IgD-negative memory B cell (primary cell): ENCODE data around the gene TACSTD2. TPM values are rescaled to one million over a fixed set of nuclear protein-coding genes. Genes with fewer than 3 reads are reported as not detected.

Experiments used
- H3K27ac Mint-ChIP-seq, 3 donors: one replicate each; pipeline ENCODE4 v1.8.0; 2020 to 2022; ENCODE audit warnings: mild to moderate bottlenecking in 3 of 3, mixed read lengths in 3 of 3, moderate library complexity in 1 of 3
- H3K27me3 Mint-ChIP-seq: one replicate; pipeline ENCODE4 v1.8.0; 2021; ENCODE audit warnings: mixed read lengths
- H3K36me3 Mint-ChIP-seq: one replicate; pipeline ENCODE4 v1.8.0; 2020; ENCODE audit warnings: mild to moderate bottlenecking, mixed read lengths
- H3K4me1 Mint-ChIP-seq, 3 donors: one replicate each; pipeline ENCODE4 v1.8.0; 2020 to 2022; ENCODE audit warnings: mixed read lengths in 3 of 3, mild to moderate bottlenecking in 1 of 3
- H3K4me3 Mint-ChIP-seq, 4 donors: one replicate each; pipeline ENCODE4 v1.8.0; 2020 to 2022; ENCODE audit warnings: mild to moderate bottlenecking in 4 of 4, mixed read lengths in 4 of 4, moderate library complexity in 3 of 4
- H3K9me3 Mint-ChIP-seq, 3 donors: one replicate each; pipeline ENCODE4 v1.8.0; 2020 to 2021; ENCODE audit warnings: mixed read lengths in 3 of 3, mild to moderate bottlenecking in 1 of 3
- polyA plus RNA-seq: library from polyadenylated mRNA; unstranded; fragments of 300-500 nt; fragmentation: Illumina TruSeq; gene quantifications from one replicate; pipeline ENCODE4 v1.2.3, GENCODE V29; 2021

Gene TACSTD2
- polyA plus RNA-seq, 1 donor from 2014 or later, result not detected

GRCh38 chr1:58581641-58582040 lies 4.6 kb upstream of the TACSTD2 start:
- Mint-ChIP-seq H3K36me3 (no peaks in the 10 kb centered on the region), H3K27me3 (peaks cover 27% of the 10 kb centered on the region), H3K4me3 (no peak overlapping the region), H3K4me1 (peaks cover 0 to 17% (median 11%) of the 10 kb centered on the region in 3 donors), H3K9me3 (no peaks in the 10 kb centered on the region), H3K27ac (no peak overlapping the region)

DNA sequence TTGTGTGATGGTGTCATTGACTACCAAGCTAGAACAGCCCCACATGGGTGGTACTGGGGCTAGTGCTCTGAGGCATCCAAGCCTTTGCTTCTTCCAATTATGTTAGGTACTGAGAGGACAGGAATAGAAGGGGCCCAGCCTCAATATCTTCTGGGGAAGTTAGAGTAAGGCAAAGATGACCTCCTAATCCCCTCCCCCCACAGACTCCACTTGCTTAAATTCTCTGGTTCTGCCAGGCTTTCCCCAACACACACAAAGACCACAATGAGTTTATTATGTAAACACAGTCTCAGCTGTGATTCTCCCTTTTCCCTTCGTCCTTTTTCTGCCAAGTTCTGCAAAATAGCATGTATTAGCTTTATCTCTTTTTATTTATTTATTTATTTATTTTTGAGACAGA lies 3.1 kb upstream of the TACSTD2 start:
- Mint-ChIP-seq H3K36me3 (peaks cover 2% of the 10 kb centered on the region), H3K4me3 (no peak overlapping the region), H3K27me3 (peaks cover 36% of the 10 kb centered on the region), H3K27ac (no peak overlapping the region), H3K4me1 (peaks cover 0 to 20% (median 11%) of the 10 kb centered on the region in 3 donors), H3K9me3 (peaks cover 0 to 5% (median 0%) of the 10 kb centered on the region in 3 donors)

GRCh38 chr1:58577654-58578030 lies 590 bp upstream of the TACSTD2 start:
- H3K4me1 Mint-ChIP-seq, result peaks cover 5 to 20% (median 6%) of the 10 kb centered on the region in 3 donors
- peaks cover 38% of the 10 kb centered on the region for H3K27me3 Mint-ChIP-seq
- H3K27ac Mint-ChIP-seq, result peak overlapping the region in 1 of 3 donors; percentile 32
- H3K36me3 Mint-ChIP-seq, result peaks cover 4% of the 10 kb centered on the region
- H3K9me3 Mint-ChIP-seq, result peaks cover 0 to 6% (median 0%) of the 10 kb centered on the region in 3 donors
- peak overlapping the region in 2 of 4 donors; percentile 39 to 61 for H3K4me3 Mint-ChIP-seq

GRCh38 chr1:58576325-58576726 lies 726 bp downstream of the TACSTD2 start:
- peaks cover 5 to 20% (median 6%) of the 10 kb centered on the region in 3 donors for H3K4me1 Mint-ChIP-seq
- peaks cover 4% of the 10 kb centered on the region for H3K36me3 Mint-ChIP-seq
- peaks cover 0 to 6% (median 0%) of the 10 kb centered on the region in 3 donors for H3K9me3 Mint-ChIP-seq
- peaks cover 45% of the 10 kb centered on the region for H3K27me3 Mint-ChIP-seq
- peak overlapping the region; percentile 50 to 87 (median 76) for H3K4me3 Mint-ChIP-seq
- peak overlapping the region in 1 of 3 donors; percentile 76 for H3K27ac Mint-ChIP-seq

DNA sequence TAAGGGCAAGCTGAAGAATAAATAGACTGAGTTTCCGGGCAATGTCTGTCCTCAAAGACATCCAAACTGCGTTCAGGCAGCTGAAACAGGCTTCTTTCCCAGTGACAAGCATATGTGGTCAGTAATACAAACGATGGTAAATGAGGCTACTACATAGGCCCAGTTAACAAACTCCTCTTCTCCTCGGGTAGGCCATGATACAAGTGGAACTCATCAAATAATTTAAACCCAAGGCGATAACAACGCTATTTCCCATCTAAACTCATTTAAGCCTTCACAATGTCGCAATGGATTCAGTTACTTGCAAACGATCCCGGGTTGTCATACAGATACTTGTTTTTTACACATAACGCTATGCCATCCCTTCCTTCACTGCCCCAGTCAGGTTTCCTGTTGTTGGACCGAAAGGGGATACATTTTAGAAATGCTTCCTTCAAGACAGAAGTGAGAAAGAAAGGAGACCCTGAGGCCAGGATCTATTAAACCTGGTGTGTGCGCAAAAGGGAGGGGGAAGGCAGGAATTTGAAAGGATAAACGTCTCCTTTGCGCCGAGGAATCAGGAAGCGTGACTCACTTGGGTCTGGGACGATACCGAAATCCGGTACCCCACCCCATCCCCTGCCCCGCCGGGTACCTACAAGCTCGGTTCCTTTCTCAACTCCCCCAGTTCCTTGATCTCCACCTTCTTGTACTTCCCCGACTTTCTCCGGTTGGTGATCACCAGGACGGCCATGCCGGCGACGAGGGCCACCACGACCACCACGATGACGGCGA lies 1.3 kb downstream of the TACSTD2 start:
- H3K4me1 Mint-ChIP-seq, result peaks cover 5 to 20% (median 6%) of the 10 kb centered on the region in 3 donors
- H3K27me3 Mint-ChIP-seq, result peaks cover 47% of the 10 kb centered on the region
- peak overlapping the region; percentile 50 to 87 (median 76) for H3K4me3 Mint-ChIP-seq
- peaks cover 0 to 6% (median 0%) of the 10 kb centered on the region in 3 donors for H3K9me3 Mint-ChIP-seq
- H3K27ac Mint-ChIP-seq, result no peak overlapping the region
- peaks cover 4% of the 10 kb centered on the region for H3K36me3 Mint-ChIP-seq

GRCh38 chr1:58574816-58575215 lies 2.2 kb downstream of the TACSTD2 start:
- Mint-ChIP-seq H3K27ac (no peak overlapping the region), H3K9me3 (peaks cover 0 to 6% (median 3%) of the 10 kb centered on the region in 3 donors), H3K4me3 (no peak overlapping the region), H3K27me3 (peaks cover 50% of the 10 kb centered on the region), H3K36me3 (peaks cover 4% of the 10 kb centered on the region), H3K4me1 (peaks cover 5 to 20% (median 6%) of the 10 kb centered on the region in 3 donors)

GRCh38 chr1:58573705-58574591 lies 3.1 kb downstream of the TACSTD2 start:
- Mint-ChIP-seq H3K4me3 (no peak overlapping the region), H3K27me3 (peaks cover 46% of the 10 kb centered on the region), H3K36me3 (peaks cover 4% of the 10 kb centered on the region), H3K27ac (peak overlapping the region in 1 of 3 donors; percentile 17), H3K4me1 (peaks cover 5 to 20% (median 6%) of the 10 kb centered on the region in 3 donors), H3K9me3 (peaks cover 0 to 6% (median 3%) of the 10 kb centered on the region in 3 donors)

DNA sequence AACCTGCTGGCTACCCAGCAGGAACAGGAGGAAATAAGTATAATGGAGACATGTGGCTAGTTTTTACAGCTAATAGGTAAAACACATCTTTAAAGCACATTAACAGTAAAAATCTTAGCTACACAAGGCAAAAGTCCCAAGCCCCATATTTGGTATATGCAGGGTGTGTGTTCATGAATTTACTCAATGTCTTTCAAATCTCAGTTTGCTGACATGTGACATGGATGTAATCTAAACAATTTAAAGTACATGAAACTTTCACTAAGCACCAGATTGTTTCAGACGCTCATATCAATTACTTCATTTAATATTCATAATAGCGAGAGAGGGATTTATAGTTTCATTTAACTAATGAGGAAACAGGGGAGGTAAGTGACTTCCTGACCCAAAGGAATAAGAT lies 3.9 kb downstream of the TACSTD2 start:
- Mint-ChIP-seq H3K4me3 (no peak overlapping the region), H3K36me3 (peaks cover 4% of the 10 kb centered on the region), H3K4me1 (peaks cover 5 to 20% (median 6%) of the 10 kb centered on the region in 3 donors), H3K9me3 (peaks cover 0 to 6% (median 3%) of the 10 kb centered on the region in 3 donors), H3K27ac (peak overlapping the region in 1 of 3 donors; percentile 17), H3K27me3 (peaks cover 42% of the 10 kb centered on the region)

DNA sequence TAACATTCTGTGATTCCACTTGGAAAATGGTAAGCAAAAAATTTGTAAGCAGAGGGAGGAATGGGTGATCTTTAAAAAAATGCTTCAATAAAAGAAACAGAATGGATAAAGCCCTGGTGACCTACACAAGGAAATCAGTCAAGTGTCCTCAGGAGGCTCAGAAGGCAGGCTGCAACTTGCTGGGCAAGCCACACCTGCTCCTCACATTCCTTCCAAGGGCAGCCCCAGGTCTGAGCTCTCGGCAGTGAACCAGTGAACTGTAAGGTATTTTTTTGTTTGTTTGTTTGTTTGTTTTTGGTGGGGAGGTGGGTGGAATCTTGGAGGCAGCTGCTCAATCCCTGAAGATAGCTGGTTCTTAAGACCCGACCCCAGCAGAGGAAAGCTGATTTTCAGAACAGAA lies 4.4 kb downstream of the TACSTD2 start:
- Mint-ChIP-seq H3K27me3 (peaks cover 37% of the 10 kb centered on the region), H3K27ac (no peak overlapping the region), H3K9me3 (peaks cover 0 to 6% (median 3%) of the 10 kb centered on the region in 3 donors), H3K4me3 (peak overlapping the region in 1 of 4 donors; percentile 31), H3K36me3 (peaks cover 4% of the 10 kb centered on the region), H3K4me1 (peaks cover 5 to 16% (median 6%) of the 10 kb centered on the region in 3 donors)

GRCh38 chr1:58571616-58572015 lies 5.4 kb downstream of the TACSTD2 start:
- Mint-ChIP-seq H3K27me3 (peaks cover 33% of the 10 kb centered on the region), H3K4me1 (peaks cover 3 to 12% (median 5%) of the 10 kb centered on the region in 3 donors), H3K4me3 (no peak overlapping the region), H3K36me3 (peaks cover 5% of the 10 kb centered on the region), H3K27ac (no peak overlapping the region), H3K9me3 (peaks cover 0 to 6% (median 3%) of the 10 kb centered on the region in 3 donors)

- H3K9me3 Mint-ChIP-seq, result peaks cover 0 to 6% (median 3%) of the 10 kb centered on the region in 3 donors
- no peak overlapping the region for H3K27ac Mint-ChIP-seq
- peaks cover 6% of the 10 kb centered on the region for H3K36me3 Mint-ChIP-seq
- H3K4me1 Mint-ChIP-seq, result peaks cover 3 to 11% (median 5%) of the 10 kb centered on the region in 3 donors
- peaks cover 26% of the 10 kb centered on the region for H3K27me3 Mint-ChIP-seq
- H3K4me3 Mint-ChIP-seq, result no peak overlapping the region
Observed at GRCh38 chr1:58570817-58571216, 6.2 kb downstream of the TACSTD2 start.

- no peak overlapping the region for H3K4me3 Mint-ChIP-seq
- H3K9me3 Mint-ChIP-seq, result peaks cover 0 to 3% (median 2%) of the 10 kb centered on the region in 3 donors
- peaks cover 3 to 9% (median 5%) of the 10 kb centered on the region in 3 donors for H3K4me1 Mint-ChIP-seq
- H3K27ac Mint-ChIP-seq, result no peak overlapping the region
- peaks cover 4% of the 10 kb centered on the region for H3K36me3 Mint-ChIP-seq
- H3K27me3 Mint-ChIP-seq, result peaks cover 20% of the 10 kb centered on the region
Observed at GRCh38 chr1:58570094-58570493, 7.0 kb downstream of the TACSTD2 start.

DNA sequence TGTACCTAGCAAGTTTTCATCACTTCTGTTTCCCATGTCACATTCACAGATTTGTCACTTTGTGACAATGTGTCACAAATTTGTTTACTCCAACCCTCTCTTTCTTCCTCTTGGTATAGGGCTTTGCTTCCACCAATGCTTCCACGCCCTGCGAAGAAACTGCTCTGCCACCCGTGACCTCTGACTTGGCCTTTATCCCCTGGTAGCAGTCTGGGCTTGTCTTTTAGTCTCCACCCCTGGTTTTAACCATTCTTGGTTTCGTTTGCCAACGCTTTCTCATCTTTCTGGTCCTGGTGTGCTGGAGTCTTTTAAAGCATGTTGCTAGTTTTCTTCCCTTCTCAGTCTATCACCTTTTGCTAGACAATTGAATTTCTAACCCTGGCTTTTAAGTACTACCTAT lies 8.1 kb downstream of the TACSTD2 start:
- H3K27me3 Mint-ChIP-seq, result peaks cover 20% of the 10 kb centered on the region
- H3K4me3 Mint-ChIP-seq, result no peak overlapping the region
- no peak overlapping the region for H3K27ac Mint-ChIP-seq
- H3K4me1 Mint-ChIP-seq, result peaks cover 3 to 7% (median 5%) of the 10 kb centered on the region in 3 donors
- H3K36me3 Mint-ChIP-seq, result peaks cover 4% of the 10 kb centered on the region
- peaks cover 0 to 3% (median 0%) of the 10 kb centered on the region in 3 donors for H3K9me3 Mint-ChIP-seq

GRCh38 chr1:58568271-58568860 lies 8.7 kb downstream of the TACSTD2 start:
- H3K9me3 Mint-ChIP-seq, result peaks cover 0 to 3% (median 3%) of the 10 kb centered on the region in 3 donors
- peaks cover 19% of the 10 kb centered on the region for H3K27me3 Mint-ChIP-seq
- no peak overlapping the region for H3K27ac Mint-ChIP-seq
- H3K4me3 Mint-ChIP-seq, result no peak overlapping the region
- peaks cover 2 to 3% (median 3%) of the 10 kb centered on the region in 3 donors for H3K4me1 Mint-ChIP-seq
- peaks cover 1% of the 10 kb centered on the region for H3K36me3 Mint-ChIP-seq
